ENCODE results near the gene LSM14A.

LSM14A gene

DNA sequence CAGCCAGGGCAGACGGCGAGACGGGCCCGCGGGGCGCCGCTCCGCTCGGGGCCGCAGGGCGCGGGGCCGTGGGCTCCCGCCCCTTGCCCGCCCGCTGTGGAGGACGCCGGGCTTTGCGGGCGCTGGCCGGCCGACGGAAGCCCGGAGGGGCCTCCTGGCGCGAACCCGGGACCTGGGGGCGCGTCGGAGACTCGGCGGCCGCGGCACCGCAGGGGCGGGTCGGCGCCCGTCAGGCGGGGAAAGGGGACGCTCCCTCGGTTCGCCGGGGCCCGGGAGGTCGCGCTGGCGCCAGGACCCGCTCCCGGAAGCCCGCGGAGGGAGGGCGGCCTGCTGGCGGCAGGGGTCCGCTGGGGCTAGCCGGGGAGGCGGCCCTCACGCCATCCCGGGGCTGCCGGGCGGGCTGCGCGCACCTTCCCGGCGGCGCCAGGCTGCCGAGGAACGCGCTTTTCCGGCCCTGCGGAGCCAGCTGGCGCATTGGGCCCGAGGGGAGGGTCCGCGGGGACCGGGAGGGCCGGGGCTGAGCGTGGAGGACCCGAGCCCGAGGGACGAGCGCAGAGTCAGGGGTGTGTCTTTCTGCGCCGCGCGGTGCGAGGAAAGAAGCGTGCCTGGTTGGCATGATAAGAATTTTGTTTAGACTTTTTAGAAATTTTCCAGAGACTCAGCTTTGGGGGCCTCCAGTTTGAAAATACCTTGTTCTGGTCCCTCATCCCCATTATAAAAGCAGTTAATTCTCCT is 82.6 kb downstream of the LSM14A start:
- DNase-seq, result peak in 25 of 58 donors; percentile 26 to 75 (median 51)

DNA sequence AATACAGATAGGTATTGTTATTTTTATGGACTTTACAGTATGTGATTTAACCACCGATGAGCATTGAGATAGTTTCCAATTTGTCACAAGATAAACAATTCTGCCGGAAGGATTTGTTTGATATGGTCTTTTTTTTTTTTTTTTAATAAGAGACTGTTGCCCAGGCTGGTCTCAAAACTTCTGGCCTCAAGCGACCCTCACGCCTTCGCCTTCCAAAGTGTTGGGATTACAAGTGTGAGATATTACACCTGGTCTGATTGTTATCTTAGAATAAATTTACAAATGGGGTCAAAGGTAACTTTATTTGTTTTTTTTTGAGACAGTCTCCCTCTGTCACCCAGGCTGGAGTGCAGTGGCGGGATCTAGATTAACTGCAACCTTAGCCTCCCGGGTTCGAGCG is 83.2 kb downstream of the LSM14A start:
- no peak for DNase-seq

DNA sequence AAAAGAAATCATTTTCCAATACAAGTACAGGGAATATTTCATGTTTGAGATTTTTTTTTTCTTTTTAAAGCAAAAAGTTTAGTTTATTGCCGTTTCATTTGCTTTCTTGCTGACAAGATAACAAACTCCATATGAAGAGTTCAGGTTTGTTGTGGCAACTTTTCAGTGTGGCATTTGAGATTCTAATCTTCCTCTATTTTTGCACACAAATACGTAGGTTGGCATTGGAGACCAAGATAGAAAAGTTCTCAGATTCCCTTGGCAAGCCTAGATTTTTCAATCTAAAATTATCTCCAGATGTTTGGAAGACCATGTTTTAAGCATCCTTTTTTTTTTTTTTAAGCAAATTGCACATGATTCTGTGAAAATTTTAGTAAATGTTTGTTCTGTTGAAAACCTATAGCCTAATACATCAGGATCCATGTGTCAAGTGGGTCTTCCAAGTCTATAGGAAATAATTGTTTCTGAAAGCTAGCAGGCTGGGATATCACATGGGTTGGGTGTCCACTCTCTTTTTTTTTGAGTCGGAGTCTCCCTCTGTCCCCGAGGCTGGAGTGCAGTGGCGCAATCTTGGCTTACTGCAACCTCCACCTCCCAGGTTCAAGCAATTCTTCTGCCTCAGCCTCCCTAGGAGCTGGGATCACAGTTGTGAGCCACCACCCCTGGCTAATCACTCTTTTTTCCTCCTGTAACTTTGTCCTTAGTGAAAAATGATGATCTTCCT is 84.7 kb downstream of the LSM14A start:
- no peak for DNase-seq

DNA sequence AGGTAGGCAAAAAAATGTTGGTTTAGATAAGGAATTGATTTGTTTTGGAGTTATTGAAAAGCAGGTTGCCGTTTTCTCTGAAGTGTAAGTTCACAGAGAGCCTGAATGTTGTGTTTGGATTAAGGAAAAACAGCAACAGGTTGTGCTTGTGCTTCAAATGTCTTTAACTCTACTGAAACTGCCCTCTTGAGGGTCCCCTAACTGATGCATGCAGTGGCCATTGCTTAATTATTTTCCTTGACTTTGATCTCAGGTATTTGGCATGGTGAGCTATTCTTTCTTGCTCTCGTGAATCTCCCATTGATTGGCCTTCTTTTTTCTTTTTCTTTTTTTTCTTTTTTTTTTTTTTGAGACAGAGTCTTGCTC is 85.2 kb downstream of the LSM14A start:
- DNase-seq, result no peak

DNA sequence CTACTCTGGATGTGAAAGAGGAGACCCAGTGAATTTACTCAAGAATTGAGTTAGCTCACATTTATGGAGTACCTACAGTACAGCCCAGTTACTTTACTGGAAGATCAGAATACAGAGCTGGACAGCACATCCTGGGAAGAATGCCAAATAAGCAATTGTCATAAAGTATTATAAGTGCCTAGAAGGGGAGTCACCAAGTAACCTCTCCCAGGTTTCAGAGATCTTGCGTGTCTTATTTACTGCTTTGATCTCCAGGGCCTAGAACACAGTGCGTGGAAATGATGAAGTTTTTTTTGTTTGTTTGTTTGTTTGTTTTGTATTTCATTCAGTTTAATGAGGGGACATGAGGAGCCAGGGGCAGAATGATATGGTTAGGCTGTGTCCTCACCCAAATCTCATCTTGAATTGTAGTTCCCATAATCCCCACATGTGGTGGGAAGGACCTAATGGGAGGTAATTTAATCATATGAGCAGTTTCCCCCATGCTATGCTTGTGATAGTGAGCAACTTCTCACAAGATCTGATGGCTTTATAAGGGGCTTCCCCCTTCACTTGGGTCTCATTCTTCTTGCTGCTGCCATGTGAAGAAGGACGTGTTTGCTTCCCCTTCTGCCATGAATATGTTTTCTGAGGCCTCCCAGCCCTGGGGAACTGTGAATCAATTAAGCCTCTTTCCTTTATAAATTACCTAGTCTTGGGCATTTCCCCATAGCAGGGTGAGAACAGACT is 87.2 kb downstream of the LSM14A start:
- no peak for DNase-seq

DNA sequence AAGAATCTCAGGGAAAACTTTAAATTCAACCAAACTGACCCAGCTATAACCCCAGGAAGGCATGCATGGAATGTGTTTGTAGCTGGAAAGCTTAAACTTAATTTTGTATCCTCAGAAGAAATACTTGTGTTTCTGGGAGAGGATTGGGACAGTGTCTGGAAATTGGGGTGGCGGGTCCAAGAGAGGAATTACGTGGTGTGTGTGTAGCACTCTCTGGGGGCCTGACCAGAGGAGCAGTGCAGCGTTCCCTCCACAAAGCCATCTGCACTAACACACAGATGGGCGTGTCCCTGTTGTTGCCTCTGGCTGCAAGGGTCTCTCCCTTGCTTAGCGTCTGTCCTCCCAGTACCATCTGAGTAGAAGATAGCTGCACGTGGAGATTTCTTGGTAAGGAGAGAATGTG is 88.5 kb downstream of the LSM14A start:
- DNase-seq, result no peak

DNA sequence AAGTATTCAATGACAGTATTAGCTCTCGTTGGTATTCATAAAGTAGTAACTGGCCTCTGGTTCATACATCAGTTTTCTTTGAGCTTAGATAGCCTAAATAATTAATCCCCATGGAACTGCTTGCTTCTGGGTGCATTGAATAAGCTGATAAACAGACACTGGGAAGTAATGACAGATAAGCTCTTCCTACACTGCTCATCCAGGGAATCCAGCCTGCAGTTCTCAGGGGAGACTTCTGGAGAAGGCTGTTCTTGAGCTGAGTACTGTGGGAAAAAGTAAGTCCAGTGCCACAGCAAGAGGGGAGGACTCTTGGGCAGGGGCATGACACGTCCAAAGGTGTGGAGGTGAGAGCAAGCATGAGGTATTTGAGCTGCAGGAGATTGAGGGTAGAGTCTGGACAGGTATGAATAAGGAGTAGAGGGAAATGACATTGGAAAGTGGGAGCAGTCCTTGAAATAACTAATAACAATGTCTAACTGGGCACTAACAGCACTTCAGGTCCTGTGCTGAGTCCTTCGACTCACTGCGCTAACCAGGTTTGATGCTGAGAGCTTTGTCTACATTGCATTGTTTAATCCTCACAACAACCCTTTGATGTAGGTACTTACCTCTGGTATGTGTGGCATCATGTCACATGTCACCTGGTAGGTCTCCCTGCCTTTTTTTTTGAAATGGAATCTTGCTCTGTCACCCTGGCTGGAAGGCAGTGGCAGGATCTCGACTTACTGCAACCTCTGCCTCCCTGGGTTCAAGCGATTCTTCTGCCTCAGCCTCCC is 89.2 kb downstream of the LSM14A start:
- DNase-seq, result no peak

DNA sequence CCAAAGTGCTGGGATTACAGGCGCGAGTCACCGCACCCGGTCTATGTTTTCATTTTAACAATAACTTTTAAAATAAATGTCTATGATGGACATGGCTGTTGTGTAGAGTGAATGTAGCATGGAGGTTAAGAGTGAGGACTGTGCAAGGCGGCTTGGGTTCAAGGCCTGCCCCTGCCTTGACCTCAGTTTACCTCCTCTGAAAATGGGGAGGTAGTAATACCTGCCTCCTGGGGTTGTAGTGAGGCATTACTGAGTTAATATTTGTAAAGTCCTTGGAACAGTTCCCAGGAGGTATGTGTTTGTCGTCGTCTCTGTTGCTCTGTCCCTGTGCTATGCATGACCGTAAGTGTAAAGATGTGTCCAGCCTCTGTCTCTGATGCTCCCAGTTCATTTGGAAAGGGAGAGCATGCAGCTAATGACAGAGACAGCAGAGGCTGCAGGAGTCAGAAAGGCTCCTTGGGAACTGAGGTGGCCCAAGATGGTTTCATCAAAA is 91.5 kb downstream of the LSM14A start:
- no peak for DNase-seq

DNA sequence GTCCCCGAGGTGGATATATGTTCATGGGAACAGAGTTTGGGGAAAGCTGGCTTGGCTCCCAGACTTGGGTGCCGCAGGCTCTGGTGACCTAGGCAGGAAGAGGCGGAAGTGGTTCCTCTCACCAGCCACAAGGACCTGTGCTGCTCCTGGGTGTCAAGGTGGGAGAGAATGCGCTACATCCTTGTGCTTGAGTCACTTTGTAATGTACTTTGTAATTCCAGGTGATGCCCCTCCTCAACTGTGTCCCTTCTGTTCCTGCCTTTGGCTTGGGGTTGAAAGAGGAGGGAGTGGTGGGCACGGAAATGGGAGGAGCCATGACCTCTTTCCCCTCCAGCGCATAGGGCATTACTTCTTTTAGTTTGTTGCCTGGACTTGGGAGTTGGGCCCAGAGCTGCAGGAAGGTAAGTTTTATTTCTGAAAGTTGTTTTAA is 92.9 kb downstream of the LSM14A start:
- DNase-seq, result no peak

DNA sequence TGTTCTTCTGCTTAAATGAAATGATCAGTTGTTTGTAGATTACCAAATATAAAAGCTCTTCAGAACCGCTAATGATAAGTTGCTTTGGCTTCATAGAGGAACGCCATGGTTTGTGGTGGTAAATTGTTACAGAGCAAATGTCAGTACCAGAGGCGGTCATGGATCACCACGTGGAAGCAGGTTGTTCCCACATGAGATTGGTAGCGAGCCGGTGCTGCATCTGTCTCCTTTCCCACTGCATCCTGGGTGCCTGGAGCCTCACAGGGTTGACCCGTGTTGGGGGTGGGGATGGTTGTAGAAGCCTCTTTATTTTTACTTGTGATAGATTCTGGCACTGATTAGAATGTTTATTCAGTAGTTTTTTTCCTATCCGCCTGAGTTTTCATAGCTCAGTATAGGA is 96.8 kb downstream of the LSM14A start:
- no peak for DNase-seq

DNA sequence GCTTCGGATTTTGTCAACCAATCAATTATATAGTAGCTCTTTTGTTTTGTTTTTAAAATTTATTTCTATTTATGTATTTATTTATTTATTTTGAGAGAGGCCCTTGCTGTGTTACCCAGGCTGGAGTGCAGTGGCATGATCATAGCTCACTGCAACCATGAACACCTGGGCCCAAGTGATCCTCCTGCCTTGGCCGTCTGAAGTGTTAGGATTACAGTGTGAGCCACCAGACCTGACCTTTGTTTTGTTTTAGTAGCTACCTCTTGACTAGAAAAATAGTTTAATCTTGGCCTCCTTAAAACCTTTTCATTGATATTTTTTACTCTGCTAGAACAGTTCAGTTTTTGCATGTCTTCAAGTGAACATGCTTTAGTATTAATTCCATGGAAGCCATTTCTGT is 97.2 kb downstream of the LSM14A start:
- no peak for DNase-seq

DNA sequence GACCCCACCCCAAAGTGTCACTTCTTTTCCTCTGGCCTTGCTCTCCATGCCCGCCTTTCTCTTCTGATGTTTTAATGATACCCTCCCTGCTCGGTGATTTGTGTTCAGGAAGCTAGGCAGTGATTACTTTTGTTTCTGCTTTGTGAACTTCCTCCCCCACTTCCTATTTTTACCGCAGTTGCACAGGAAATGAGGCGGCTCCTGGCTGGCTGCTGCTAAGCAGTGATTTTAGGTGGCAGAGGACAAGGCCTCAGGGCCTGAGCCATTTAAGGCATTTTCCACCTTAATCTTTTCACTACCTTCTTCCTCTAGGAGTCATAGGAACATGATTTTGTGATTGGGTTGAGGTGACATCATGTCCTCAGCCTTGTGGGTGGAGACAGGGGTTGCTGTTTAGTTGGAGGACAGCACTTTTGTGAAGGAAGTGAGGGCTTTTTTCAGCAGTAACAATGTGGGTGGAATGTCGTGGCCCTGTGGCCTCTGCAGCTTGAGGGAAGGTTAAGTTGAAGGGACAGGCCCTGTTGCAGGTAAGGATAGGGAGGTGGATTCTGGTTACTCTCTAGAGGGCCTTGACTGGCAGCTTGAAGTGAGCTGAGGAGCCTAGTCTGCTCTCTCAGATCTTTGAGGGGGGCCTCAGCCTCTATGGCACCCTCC is 97.8 kb downstream of the LSM14A start:
- DNase-seq, result peak in 21 of 58 donors; percentile 4 to 54 (median 19)

DNA sequence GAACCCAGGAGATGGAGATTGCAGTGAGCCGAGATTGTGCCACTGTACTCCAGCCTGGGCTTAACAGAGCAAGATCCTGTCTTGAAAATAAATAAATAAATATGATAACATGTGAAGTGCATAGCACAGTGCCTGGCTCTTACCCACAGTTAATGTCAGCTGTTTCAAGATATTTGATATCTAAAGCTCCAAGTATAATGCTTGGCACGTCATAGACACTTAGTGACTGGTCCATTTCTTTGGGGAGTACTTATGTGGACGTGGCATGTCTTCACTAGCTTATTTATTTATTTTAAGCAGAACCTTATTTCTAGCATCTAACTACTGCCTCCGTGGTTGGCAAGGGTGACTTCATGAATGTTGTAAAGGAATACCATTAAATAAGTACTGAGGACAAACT is 100.8 kb downstream of the LSM14A start:
- no peak for DNase-seq

DNA sequence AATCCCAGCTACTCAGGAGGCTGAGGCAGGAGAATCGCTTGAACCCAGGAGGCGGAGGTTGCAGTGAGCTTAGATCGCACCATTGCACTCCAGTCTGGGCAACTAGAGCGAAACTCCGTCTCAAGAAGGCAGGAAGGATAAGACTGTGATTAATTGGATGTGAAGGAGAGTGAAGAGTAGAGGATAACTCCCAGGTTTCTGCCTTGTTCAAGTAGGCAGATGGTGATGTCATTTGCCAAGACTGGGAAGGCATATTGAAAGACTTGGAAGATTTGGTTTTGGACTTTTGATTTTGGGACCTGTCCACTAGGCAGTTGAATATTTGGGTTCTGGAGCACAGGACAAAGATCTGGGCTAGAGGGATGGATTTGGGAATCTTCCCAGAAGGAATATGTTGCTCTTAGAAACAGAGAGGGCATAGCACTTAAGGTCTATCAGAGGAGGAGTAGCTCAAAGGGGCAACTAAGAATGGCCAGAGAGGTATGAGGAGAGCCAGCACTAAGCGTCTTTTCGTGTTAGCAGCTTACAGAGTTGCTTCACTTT is 102.1 kb downstream of the LSM14A start:
- DNase-seq, result no peak

DNA sequence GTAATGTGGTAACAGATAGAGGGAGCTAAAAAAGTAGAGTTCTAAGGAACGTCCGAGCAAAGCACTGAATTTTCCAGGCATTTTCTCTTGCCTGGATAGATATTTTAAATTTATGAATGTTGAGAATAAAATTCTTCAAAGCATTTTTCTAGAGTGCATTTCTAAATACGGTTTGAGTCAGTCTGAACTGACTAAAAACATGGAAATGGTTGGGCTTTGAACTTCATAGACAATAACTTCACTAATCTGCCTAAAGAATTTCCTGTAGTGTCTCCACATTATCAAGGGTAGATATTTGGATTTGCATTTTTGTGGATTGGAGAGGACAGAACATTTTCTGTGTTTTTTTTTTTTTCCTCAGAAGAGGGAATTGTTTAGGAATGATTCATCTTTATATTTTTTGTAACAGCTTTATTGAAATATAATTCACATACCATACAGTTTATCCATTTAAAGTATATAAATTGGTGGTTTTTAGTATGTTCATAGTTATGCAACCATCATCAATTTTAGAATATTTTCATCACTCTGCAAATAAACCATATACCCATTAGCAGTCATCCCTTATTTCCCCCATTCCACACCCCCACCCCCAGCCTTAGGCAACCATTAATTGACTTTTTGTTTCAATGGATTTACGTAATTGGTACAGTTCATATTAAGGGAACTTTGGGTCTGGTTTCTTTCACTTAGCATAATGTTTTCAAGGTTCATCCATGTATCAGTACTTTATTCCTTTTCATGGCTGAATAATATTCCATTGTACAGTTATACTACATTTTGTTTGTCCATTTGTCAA is 102.7 kb downstream of the LSM14A start:
- DNase-seq, result no peak

DNA sequence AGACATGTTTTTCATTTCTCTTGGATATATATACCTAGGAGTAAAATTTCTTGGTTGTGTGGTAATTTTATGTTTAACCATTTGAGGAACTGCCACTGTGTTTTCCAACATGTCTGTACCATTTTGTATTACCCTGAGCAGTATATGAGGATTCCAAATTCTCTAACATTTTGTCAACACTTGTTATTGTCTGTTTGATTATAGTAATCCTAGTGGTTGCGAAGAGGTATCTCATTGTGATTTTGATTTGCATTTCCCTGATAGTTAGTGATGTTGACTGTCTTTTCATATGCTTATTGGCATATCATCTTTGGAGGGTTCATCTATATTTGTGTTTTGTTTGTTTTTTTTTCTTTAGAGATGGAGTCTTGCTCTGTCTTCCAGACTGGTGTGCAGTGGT is 103.4 kb downstream of the LSM14A start:
- no peak for DNase-seq

DNA sequence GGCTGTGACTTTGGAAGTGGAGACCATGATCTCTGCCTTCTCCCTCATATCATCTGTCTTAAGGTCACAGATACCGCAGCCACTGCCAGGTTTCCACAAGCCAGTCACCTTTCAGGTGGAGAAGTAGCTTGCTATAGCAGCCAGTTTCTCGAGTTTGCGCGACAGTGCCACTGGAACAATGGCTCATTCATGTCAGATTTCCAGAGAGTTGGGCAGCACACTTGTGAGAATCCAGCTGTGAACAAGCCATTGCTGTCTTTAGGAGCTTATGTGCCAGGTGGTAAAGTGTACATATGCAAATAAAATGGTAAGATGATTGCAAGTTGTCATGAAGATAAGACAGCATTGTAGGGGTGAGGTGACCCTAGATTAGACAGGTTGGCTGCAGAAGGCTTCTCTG is 104.3 kb downstream of the LSM14A start:
- DNase-seq, result peak in 18 of 58 donors; percentile 5 to 74 (median 36)

DNA sequence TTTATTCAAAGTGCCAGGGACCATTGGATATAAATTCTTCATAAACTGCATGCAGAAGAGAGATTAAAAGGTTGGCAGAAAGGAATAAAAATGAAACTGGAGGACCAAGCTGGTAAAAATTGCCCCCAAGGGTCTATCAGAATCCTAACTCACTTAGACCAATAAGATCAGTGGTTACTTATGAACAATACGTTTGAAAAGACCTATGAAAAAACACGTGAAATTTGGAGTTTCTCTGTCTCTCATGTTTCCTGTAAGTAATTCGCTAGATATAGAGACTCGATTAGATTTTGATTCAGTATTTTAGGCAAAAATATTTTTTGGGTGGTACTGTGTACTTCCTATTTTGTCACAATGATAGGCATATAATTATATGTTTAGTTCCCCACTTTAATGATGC is 104.9 kb downstream of the LSM14A start:
- DNase-seq, result no peak

DNA sequence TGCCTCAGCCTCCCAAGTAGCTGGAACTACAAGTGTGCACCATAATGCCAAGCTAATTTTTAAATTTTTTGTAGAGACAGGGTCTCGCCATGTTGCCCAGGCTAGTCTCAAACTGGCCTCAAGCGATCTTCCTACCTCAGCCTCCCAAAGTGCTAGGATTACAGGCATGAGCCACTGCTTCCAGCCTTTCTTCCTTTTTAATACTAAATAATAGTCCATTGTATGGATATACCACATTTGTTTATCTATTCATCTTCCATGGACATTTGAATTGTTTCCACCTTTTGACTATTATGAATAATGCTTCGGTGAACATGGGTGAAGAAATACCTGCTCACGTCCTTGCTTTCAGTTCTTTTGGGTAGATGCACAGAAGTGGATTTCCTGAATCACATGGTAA is 106.5 kb downstream of the LSM14A start:
- DNase-seq, result no peak
